Activated T-helper 9 cell treated with anti-CD3 and anti-CD28 coated beads, Interleukin-2, amount 50 U/mL, for 16 hours (primary cell): ENCODE data around the gene BCO1.

Experiments used
- DNase-seq: peaks from one replicate; pipeline ENCODE4 v3.0.0-alpha.2; 2020; ENCODE audit warnings: low read depth

BCO1 gene

DNA sequence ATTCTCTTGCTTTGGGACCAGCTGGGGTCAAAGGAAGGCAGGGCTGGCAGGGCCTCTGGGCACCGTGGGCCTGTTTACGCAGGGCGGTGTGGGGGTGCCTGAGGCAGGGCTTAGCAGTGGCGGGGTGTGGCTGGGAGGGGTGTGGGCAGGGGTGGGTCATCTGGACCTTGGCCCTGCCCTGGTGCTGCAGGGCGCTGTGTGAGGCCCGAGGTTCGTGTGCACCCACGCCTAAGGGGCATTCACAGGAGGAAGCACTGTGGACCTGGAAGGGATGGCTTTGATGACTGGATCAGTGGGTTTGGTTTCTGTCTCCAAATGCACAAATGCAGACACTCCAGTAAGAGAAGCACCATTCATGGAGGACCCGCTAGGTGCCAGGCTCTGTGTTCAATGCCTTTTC lies 37.3 kb downstream of the BCO1 start:
- no peak for DNase-seq

GRCh38 chr16:81276323-81276722 lies 37.8 kb downstream of the BCO1 start:
- DNase-seq: no peak

DNA sequence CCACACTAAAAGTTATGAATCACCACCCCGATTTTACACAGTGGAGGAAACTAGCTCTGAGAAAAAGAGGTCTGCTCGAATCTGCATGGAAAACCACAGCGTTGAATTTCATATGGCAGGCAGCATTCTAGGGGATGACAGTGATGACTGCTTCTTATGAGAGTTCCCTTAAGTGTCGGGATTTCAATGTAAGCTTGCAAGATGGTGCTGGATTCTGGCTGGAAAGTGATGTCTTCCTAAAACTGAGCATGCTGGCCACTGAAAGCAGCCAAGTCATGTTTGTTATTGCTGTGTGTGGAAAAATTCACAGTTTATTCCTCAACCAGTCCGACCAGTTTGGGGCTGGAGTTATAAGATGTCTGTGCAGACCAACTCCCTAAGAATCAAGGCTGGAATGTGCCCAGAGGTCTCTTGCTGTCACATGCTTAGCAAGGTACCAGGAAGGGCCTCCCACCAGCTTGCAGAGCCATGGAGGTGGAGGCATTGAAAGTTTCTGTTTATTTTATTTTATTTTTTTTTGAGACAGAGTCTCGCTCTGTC lies 39.1 kb downstream of the BCO1 start:
- DNase-seq: no peak

DNA sequence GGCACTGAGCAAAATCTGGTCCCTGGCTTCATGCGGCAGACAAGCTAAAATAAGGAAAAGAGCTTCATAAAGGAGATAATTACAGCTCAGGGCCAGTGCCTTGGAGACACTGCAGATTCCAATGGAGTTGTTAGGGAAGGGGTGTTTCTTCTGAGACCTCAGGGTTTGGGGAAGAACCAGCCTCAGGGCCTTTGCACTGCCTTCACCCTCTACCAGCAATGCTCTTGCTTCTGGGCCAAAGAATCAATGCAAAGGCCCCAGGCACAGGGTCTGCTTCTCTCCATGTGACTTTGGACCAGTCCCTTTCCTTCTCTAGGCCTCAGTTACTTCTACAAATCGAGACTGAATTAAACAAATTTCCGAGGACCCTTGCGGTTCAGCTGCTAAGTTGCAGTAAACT lies 40.0 kb downstream of the BCO1 start:
- DNase-seq: no peak

DNA sequence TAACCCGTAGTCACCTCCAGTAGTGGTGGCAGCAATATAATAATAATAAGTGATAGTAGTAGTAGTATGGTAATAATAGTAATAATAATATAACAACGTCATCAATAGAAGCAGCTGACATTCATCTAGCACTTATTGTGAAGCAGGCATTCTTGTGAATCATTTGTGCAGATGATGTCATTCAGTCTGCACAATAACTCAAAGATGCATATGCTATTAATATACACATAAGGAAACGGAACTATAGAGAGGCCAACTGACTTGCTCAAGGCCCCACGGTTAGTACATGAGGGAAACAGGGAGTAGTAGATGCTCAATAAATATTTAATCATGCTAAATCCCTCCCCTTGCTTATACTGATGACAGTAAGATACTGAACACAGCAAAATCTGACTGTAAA lies 40.9 kb downstream of the BCO1 start:
- DNase-seq: no peak

DNA sequence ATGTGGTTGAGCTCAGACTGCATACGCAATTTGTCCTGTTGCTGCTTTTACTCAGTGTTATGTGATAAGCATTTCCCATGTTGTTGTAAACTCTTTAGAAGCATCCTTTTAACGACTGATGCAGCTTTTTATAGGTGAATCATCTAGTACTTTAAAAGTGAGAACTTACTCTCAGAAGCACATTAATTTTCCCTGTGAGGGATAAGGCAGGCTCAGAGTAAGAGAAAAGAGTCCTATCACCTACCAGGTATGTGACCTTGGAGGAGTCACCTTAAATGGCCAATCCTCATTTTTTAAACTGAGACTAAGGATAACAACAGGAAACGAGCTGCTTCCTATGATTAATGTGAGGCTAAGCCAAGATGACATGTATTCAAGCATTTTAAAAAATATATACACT lies 41.9 kb downstream of the BCO1 start:
- DNase-seq: no peak

GRCh38 chr16:81283044-81283443 lies 44.6 kb downstream of the BCO1 start:
- DNase-seq: no peak

- DNase-seq: no peak
These were observed 46.6 kb downstream of the BCO1 start for GRCh38 chr16:81284995-81285600.

DNA sequence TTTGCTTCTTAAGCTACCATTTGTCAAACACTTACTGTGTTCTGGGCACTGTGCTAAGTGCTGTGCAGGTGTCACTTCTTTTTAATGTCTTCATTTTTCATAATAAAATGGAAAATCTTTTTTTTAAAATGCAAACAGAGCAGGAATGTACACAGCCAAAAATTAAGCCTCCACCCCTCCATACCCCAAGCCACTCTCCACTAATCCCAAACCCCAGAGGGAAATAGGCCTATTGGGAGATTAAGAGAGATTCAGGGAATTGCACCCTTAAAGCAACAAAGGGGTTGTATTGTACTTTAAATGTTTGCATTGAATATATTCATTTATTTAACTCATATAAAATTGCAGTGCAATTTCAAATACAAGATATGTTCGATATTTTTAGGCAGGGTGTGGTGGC lies 47.7 kb downstream of the BCO1 start:
- no peak for DNase-seq

GRCh38 chr16:81291117-81291516 lies 52.6 kb downstream of the BCO1 start:
- DNase-seq: no peak

DNA sequence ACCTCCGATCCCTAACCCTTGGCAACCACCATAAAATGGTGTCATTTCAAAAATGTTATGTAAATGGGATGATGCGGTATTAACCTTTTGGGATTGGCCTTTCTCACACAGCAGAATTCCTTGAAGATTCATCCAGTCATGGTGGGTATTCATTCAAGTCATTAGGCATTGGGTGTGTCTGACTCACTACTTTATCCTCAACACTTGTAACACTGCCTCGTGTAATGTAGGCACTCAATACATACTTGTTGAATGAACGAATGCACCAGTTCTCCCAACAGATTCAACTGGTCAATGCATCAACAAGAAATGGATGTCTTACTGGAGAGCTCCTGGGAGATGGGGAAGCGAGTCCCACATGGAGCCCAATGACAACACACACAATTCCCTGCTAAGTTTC lies 54.4 kb downstream of the BCO1 start:
- no peak for DNase-seq

DNA sequence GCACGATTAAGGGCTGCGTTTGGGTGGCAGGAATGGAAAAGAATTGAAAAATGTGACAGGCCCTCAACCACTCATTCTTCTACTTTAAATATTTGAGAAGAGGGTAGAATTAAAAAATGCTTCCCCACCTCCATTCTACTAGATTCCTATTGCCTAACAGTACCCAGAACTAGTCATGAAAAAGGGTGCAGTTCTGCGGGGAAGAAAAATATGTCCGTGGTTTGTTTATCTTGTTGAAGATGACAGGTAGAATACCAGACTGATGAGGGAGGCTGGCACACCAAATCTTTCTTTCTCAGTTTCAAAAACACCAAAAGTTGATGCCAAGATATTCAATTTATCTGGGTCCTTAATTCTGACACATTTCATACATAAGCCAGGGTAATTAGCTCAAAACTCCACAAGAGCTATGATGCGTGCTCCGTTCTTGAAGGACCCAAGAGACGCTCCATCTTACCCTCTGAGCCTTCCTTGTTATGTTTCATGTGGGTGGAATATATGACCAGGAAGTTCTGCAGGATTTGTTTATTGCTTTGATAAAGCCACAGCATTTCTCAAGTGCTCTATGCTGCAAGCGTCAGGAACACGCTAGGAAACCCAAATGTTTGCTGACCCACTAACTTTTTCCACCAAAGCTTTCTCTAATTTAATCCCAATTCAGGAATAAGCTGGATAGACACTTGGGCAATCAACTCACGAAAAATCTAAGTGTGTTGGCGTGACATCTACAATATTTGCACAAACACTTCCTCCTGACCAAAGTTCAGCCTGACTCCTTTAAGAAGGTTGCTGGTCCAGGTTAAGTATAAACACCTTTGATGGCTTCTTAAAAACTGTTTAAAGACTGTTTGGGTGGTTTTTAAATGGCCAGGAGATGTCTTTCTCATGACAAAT lies 55.7 kb downstream of the BCO1 start:
- DNase-seq: no peak

DNA sequence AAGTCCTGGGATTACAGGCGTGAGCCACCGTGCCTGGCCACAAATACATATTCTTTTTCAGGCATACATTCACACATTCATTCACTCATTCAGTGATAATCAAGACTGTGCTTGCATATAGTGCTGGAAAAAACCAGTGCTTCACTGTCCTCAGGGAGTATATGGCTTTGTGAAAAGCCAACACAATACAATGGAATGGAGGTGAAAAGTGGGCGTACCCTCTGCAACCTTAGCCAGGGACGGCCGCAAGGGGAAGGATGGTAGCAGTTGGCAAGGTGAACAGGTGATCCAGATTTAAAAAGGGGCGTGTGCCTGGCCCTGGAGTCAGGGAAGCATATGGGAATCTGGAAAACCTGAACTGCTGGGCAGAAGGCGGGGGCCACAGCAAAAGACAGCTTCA lies 58.1 kb downstream of the BCO1 start:
- no peak for DNase-seq

DNA sequence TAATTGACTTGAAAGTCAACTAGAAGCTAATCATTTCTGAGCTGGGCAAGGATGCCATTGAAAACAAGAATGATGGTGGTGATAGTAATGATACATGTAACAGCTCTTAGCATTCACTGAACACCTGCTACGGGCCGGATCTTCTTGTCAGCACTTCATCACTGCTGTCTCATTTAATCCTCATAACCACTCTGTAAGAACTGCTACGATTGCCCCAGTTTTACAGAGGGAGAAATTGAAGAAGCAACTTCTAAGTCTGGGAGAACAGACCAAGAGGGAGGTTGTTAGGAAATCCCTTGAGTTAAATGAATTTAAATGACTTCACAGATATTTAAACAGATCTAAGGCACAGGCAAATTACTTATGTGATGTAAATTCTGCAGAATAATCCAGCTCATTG lies 69.3 kb downstream of the BCO1 start:
- no peak for DNase-seq

- DNase-seq: no peak
These were observed 71.7 kb downstream of the BCO1 start for GRCh38 chr16:81310045-81310644.

- no peak for DNase-seq
These were observed 73.3 kb downstream of the BCO1 start for GRCh38 chr16:81311762-81312161.

- DNase-seq: no peak
These were observed 75.5 kb downstream of the BCO1 start for GRCh38 chr16:81313701-81314602.

- peak; percentile 89 for DNase-seq
These were observed 76.2 kb downstream of the BCO1 start, which contains the start of gene GAN for GRCh38 chr16:81314603-81315270. Gene GAN, plus strand, starts transcription at chr16:81314962. Its CDS starts 152 bp downstream, at chr16:81315114.

- DNase-seq: peak; percentile 33
These were observed 77.0 kb downstream of the BCO1 start for GRCh38 chr16:81315271-81316175.

- DNase-seq: no peak
These were observed 77.6 kb downstream of the BCO1 start for GRCh38 chr16:81316176-81316496.
